Spleen (tissue), 7 donors: ENCODE results near the gene SENP3.

ENCODE experiments used
- POLR2A ChIP-seq, 3 donors: fragments of 450-650 bp; IDR thresholded peaks; one replicate each; pipeline ENCODE4 v1.5.1; 2017; ENCODE audit warnings: antibody characterized with exemption in 3 of 3, mild to moderate bottlenecking in 1 of 3
- POLR2AphosphoS5 ChIP-seq, 3 donors: sonication (generic); formaldehyde crosslinking; IDR thresholded peaks; one replicate each; pipeline ENCODE4 v1.5.1; 2017; ENCODE audit warnings: antibody characterized with exemption in 3 of 3
- TF ChIP-seq, protein P1 (sequence below), 11 experiments: fragments of 200-600 bp in 7 of 11; fragments of 450-650 bp in 4 of 11; sonication (generic) in 4 of 11; IDR thresholded peaks in 8 of 11; conservative IDR thresholded peaks in 3 of 11; 1 replicate in 7 of 11; 2 replicates in 4 of 11; pipeline versions ENCODE4 v1.4.0 to v1.8.0; 2016 to 2021; ENCODE audit warnings: antibody characterized with exemption in 11 of 11, inconsistent platforms in 4 of 11, mild to moderate bottlenecking in 1 of 11
- donor health status: DM: no; HTN: no; CAD: no; lungs with moderate emphysema.
- donor health status: DM: no; HTN: no; CAD: no.
- donor health status: DM: no; HTN: no; CAD: no.

DNA sequence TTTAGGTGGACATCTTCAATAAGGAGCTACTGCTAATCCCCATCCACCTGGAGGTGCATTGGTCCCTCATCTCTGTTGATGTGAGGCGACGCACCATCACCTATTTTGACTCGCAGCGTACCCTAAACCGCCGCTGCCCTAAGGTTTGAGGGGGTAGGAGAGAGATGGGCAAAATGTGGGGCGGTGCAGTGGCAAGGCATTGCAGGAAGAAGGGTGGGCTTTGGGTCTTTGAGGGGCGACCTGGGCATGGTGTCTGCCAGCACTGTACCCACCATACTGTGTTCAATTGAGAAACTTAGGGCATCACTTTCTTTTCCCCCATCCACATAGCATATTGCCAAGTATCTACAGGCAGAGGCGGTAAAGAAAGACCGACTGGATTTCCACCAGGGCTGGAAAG, 8.6 kb downstream of the SENP3 start:
- TF ChIP-seq, protein P1, sequence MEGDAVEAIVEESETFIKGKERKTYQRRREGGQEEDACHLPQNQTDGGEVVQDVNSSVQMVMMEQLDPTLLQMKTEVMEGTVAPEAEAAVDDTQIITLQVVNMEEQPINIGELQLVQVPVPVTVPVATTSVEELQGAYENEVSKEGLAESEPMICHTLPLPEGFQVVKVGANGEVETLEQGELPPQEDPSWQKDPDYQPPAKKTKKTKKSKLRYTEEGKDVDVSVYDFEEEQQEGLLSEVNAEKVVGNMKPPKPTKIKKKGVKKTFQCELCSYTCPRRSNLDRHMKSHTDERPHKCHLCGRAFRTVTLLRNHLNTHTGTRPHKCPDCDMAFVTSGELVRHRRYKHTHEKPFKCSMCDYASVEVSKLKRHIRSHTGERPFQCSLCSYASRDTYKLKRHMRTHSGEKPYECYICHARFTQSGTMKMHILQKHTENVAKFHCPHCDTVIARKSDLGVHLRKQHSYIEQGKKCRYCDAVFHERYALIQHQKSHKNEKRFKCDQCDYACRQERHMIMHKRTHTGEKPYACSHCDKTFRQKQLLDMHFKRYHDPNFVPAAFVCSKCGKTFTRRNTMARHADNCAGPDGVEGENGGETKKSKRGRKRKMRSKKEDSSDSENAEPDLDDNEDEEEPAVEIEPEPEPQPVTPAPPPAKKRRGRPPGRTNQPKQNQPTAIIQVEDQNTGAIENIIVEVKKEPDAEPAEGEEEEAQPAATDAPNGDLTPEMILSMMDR (IDR thresholded peaks at IDR 0.05 in 8 of 11, conservative IDR thresholded peaks at IDR 0.05 in 3 of 11): no peak
- TF ChIP-seq POLR2AphosphoS5 (IDR thresholded peaks at IDR 0.05) (no peak), POLR2A (IDR thresholded peaks at IDR 0.05) (no peak)
